ENCODE data around the gene MOK. TPM values are rescaled to one million over a fixed set of nuclear protein-coding genes. Genes with fewer than 3 reads are reported as not detected.

Gene MOK
- total RNA-seq, 1 donor from 2014 or later: 2.3 TPM

GRCh38 chr14:102225386-102225785 is 79.6 kb downstream of the MOK start:
- TF ChIP-seq, protein P1, sequence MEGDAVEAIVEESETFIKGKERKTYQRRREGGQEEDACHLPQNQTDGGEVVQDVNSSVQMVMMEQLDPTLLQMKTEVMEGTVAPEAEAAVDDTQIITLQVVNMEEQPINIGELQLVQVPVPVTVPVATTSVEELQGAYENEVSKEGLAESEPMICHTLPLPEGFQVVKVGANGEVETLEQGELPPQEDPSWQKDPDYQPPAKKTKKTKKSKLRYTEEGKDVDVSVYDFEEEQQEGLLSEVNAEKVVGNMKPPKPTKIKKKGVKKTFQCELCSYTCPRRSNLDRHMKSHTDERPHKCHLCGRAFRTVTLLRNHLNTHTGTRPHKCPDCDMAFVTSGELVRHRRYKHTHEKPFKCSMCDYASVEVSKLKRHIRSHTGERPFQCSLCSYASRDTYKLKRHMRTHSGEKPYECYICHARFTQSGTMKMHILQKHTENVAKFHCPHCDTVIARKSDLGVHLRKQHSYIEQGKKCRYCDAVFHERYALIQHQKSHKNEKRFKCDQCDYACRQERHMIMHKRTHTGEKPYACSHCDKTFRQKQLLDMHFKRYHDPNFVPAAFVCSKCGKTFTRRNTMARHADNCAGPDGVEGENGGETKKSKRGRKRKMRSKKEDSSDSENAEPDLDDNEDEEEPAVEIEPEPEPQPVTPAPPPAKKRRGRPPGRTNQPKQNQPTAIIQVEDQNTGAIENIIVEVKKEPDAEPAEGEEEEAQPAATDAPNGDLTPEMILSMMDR (conservative IDR thresholded peaks at IDR 0.05; ENCODE audit: low read depth, low read length): no peak
- no peak overlapping the region for H3K4me3 ChIP-seq (ENCODE audit: low read depth, low read length)
- peak; percentile 36 for DNase-seq (ENCODE audit: low read depth)

GRCh38 chr14:102223682-102224081 is 81.3 kb downstream of the MOK start:
- TF ChIP-seq, protein P1 (conservative IDR thresholded peaks at IDR 0.05; ENCODE audit: low read depth, low read length): no peak
- H3K4me3 ChIP-seq (ENCODE audit: low read depth, low read length): no peak overlapping the region
- no peak for DNase-seq (ENCODE audit: low read depth)

DNA sequence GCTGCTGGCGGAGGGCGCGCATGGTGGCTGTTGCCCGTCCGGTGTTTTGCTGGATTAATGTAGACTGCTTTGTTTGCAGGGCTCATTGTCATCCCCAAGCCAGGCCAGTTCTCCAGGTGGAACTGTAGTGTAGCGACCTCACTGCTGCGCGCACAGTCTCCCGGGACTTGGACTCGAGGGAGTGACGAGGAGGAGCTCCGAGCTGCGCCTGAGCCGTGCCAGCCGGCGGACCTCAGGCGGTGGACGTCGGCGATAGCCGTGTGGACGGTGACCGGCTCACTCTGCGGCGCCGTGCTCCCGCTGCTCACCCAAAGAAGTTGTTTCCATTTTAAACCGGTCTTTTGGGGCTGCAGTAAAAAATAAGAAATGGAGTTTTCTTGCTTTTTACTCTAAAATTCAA is 82.2 kb downstream of the MOK start:
- no peak for DNase-seq (ENCODE audit: low read depth)
- TF ChIP-seq, protein P1 (conservative IDR thresholded peaks at IDR 0.05; ENCODE audit: low read depth, low read length): no peak
- H3K4me3 ChIP-seq (ENCODE audit: low read depth, low read length): no peak overlapping the region

GRCh38 chr14:102222009-102222575 is 82.9 kb downstream of the MOK start:
- TF ChIP-seq, protein P1 (conservative IDR thresholded peaks at IDR 0.05; ENCODE audit: low read depth, low read length): no peak
- no peak overlapping the region for H3K4me3 ChIP-seq (ENCODE audit: low read depth, low read length)
- DNase-seq (ENCODE audit: low read depth): no peak

GRCh38 chr14:102221026-102221425 is 83.9 kb downstream of the MOK start:
- DNase-seq (ENCODE audit: low read depth): no peak
- TF ChIP-seq, protein P1 (conservative IDR thresholded peaks at IDR 0.05; ENCODE audit: low read depth, low read length): no peak
- H3K4me3 ChIP-seq (ENCODE audit: low read depth, low read length): no peak overlapping the region

DNA sequence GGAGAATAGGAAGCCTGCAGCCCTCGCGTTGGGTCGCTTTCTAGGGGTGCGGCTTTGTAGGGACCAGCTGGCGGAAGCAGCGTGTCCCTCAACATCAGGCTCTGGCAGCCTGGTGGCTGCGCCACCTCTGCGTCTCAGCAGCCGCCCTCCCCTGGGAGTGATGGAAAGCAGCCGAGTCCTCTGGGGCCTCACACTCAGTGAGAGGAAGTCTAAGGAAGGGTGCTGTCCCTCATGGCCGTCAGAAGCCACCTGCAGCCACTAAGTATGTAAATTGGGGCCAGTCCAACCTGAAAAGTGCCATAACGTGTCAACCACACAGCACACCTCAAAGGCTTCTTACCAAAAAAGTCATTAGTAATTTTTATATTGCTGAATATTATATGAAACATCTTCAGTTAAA is 84.9 kb downstream of the MOK start:
- DNase-seq (ENCODE audit: low read depth): no peak
- TF ChIP-seq, protein P1 (conservative IDR thresholded peaks at IDR 0.05; ENCODE audit: low read depth, low read length): no peak
- no peak overlapping the region for H3K4me3 ChIP-seq (ENCODE audit: low read depth, low read length)

- TF ChIP-seq, protein P1 (conservative IDR thresholded peaks at IDR 0.05; ENCODE audit: low read depth, low read length): no peak
- H3K4me3 ChIP-seq (ENCODE audit: low read depth, low read length): no peak overlapping the region
- DNase-seq (ENCODE audit: low read depth): no peak
Measured at GRCh38 chr14:102219316-102219715, 85.6 kb downstream of the MOK start.
